ENCODE results near the gene WDR46.
"Not testable (repeated sequence)": the region's sequence is repeated elsewhere in the genome, so short reads cannot be mapped to it uniquely, and the experiment has no call there.

WDR46 gene

GRCh38 chr6:33264015-33264414 is 25.0 kb downstream of the WDR46 start:
- DNase-seq (ENCODE audit: low spot score) = no peak

GRCh38 chr6:33262490-33262889 is 26.5 kb downstream of the WDR46 start:
- DNase-seq (ENCODE audit: low spot score) = not testable (repeated sequence)

GRCh38 chr6:33259032-33259431 is 30.0 kb downstream of the WDR46 start:
- DNase-seq (ENCODE audit: low spot score) = no peak

- DNase-seq (ENCODE audit: low spot score) = no peak
These were observed 34.4 kb downstream of the WDR46 start for GRCh38 chr6:33254591-33254990.

GRCh38 chr6:33252759-33253158 is 36.3 kb downstream of the WDR46 start:
- DNase-seq (ENCODE audit: low spot score) = no peak

- no peak for DNase-seq (ENCODE audit: low spot score)
These were observed 37.5 kb downstream of the WDR46 start for GRCh38 chr6:33251395-33252012.

GRCh38 chr6:33250731-33251130 is 38.3 kb downstream of the WDR46 start:
- DNase-seq (ENCODE audit: low spot score) = no peak

- peak; percentile 50 for DNase-seq (ENCODE audit: low spot score)
These were observed 39.1 kb downstream of the WDR46 start for GRCh38 chr6:33249732-33250630.

- DNase-seq (ENCODE audit: low spot score) = peak; percentile 89
These were observed 39.9 kb downstream of the WDR46 start for GRCh38 chr6:33248932-33249731.

- DNase-seq (ENCODE audit: low spot score) = no peak
These were observed 40.5 kb downstream of the WDR46 start for GRCh38 chr6:33248643-33248931.

- peak; percentile 50 for DNase-seq (ENCODE audit: low spot score)
These were observed 40.9 kb downstream of the WDR46 start for GRCh38 chr6:33247977-33248642.

GRCh38 chr6:33243476-33243875 is 45.6 kb downstream of the WDR46 start:
- no peak for DNase-seq (ENCODE audit: low spot score)

- DNase-seq (ENCODE audit: low spot score) = no peak
These were observed 47.1 kb downstream of the WDR46 start for GRCh38 chr6:33241968-33242367.

GRCh38 chr6:33237741-33238140 is 51.3 kb downstream of the WDR46 start:
- DNase-seq (ENCODE audit: low spot score) = no peak

- no peak for DNase-seq (ENCODE audit: low spot score)
These were observed 52.2 kb downstream of the WDR46 start for GRCh38 chr6:33236852-33237251.

- DNase-seq (ENCODE audit: low spot score) = no peak
These were observed 52.7 kb downstream of the WDR46 start for GRCh38 chr6:33236328-33236727.

- no peak for DNase-seq (ENCODE audit: low spot score)
These were observed 53.8 kb downstream of the WDR46 start for GRCh38 chr6:33235221-33235634.

All from hepatic stellate cell (primary cell).